Measurements from ENCODE around the gene ELL.

GRCh38 chr19:18531485-18531884 lies 9.6 kb upstream of the ELL start:
- TF ChIP-seq YY1 (IDR thresholded peaks at IDR 0.05; ENCODE audit: low read depth): no peak
- no peak for TF ChIP-seq FOXM1 (IDR thresholded peaks at IDR 0.05; ENCODE audit: borderline replicate concordance, low read depth)
- no peak for TF ChIP-seq REST (IDR thresholded peaks at IDR 0.05; ENCODE audit: low read depth)
- no peak for TF ChIP-seq MAX (IDR thresholded peaks at IDR 0.05)
- TF ChIP-seq TCF12 (IDR thresholded peaks at IDR 0.05; ENCODE audit: low read depth): no peak
- no peak for TF ChIP-seq EGR1 (IDR thresholded peaks at IDR 0.05)
- no peak for TF ChIP-seq CEBPB (IDR thresholded peaks at IDR 0.05)
- TF ChIP-seq TAF1 (IDR thresholded peaks at IDR 0.05; ENCODE audit: low read depth): no peak
- TF ChIP-seq ZBTB7A (IDR thresholded peaks at IDR 0.05; ENCODE audit: low read depth): no peak
- no peak for TF ChIP-seq RAD21 (IDR thresholded peaks at IDR 0.05; ENCODE audit: low read depth)
- no peak for TF ChIP-seq CREB1 (IDR thresholded peaks at IDR 0.05; ENCODE audit: low read depth)
- no peak for TF ChIP-seq EP300 (IDR thresholded peaks at IDR 0.05; ENCODE audit: borderline replicate concordance)
- no peak for TF ChIP-seq NFIC (IDR thresholded peaks at IDR 0.05)
- no peak for TF ChIP-seq USF1 (IDR thresholded peaks at IDR 0.05)

Measured in Ishikawa (cell line).